IMR-90 (cell line): ENCODE results near the gene JMJD7. TPM values are rescaled to one million over a fixed set of nuclear protein-coding genes. Genes with fewer than 3 reads are reported as not detected.

Experiments used
- ATAC-seq: fragments of 200-7000 bp; cut with Tn5 transposase; 2 replicates; pipeline ENCODE4 v1.9.1; 2020; ENCODE audit warnings: low read depth, mild to moderate bottlenecking, moderate library complexity
- BruUV-seq: library from RNA; stranded (reverse); fragments of 400-500 nt; replicated peaks from 2 replicates; lab custom pipeline; 2021; lab: Mats Ljungman, UMichigan
- CTCF ChIA-PET: fragments of 300-600 bp; formaldehyde crosslinking; extraction: SDS; loops from one replicate; lab custom pipeline; 2021; ENCODE audit warnings: antibody characterized with exemption; lab: Yijun Ruan, JAX
- POLR2A ChIA-PET: fragments of 300-600 bp; sonication (Branson Sonifier 250); formaldehyde crosslinking; loops from one replicate; lab custom pipeline; 2022; ENCODE audit warnings: antibody characterized with exemption; ENCODE audit not compliant: unreplicated experiment; lab: Charles Lee
- DNase-seq: peaks from one replicate; pipeline ENCODE4 v3.0.0; 2013
- H2AFZ ChIP-seq: replicated peaks from 2 replicates; pipeline ENCODE3; 2013; ENCODE audit warnings: low read length, mild to moderate bottlenecking; ENCODE audit not compliant: poor library complexity
- H2AK5ac ChIP-seq: 2 replicates; pipeline ENCODE4 v1.6.1; 2013; ENCODE audit warnings: low read depth, low read length, inconsistent platforms
- H2AK9ac ChIP-seq: replicated peaks from 2 replicates; pipeline ENCODE3; 2013; ENCODE audit warnings: mild to moderate bottlenecking, low read depth, low read length, moderate library complexity; ENCODE audit not compliant: poor library complexity
- H2BK120ac ChIP-seq: 2 replicates; pipeline ENCODE4 v1.6.1; 2013; ENCODE audit warnings: low read depth, low read length, inconsistent platforms
- H2BK15ac ChIP-seq: 3 replicates; pipeline ENCODE4 v1.6.1; 2013; ENCODE audit warnings: low read depth, low read length, inconsistent platforms
- H2BK20ac ChIP-seq: 2 replicates; pipeline ENCODE4 v1.6.1; 2013; ENCODE audit warnings: low read depth, mild to moderate bottlenecking, inconsistent platforms, low read length, moderate library complexity
- H2BK5ac ChIP-seq: 2 replicates; pipeline ENCODE4 v1.6.1; 2013; ENCODE audit warnings: mild to moderate bottlenecking, low read depth, low read length, inconsistent platforms; ENCODE audit not compliant: poor library complexity, severe bottlenecking
- H3K14ac ChIP-seq: replicated peaks from 2 replicates; pipeline ENCODE4 v1.6.1; 2013; ENCODE audit warnings: low read depth, low read length, inconsistent platforms
- H3K18ac ChIP-seq: 2 replicates; pipeline ENCODE4 v1.6.1; 2013; ENCODE audit warnings: low read depth, low read length, control low read depth
- H3K23ac ChIP-seq: 2 replicates; pipeline ENCODE4 v1.6.1; 2013; ENCODE audit warnings: low read depth, low read length, inconsistent platforms
- H3K27ac ChIP-seq: 2 replicates; pipeline ENCODE4 v1.5.1; 2013; ENCODE audit warnings: mild to moderate bottlenecking, control low read depth, low read length; ENCODE audit not compliant: insufficient read depth
- H3K27me3 ChIP-seq: 2 replicates; pipeline ENCODE4 v1.6.1; 2013; ENCODE audit warnings: low read length; ENCODE audit not compliant: control insufficient read depth, insufficient read depth
- H3K36me3 ChIP-seq: 2 replicates; pipeline ENCODE4 v1.6.1; 2013; ENCODE audit warnings: low read length, mixed read lengths; ENCODE audit not compliant: control insufficient read depth, insufficient read depth
- H3K4ac ChIP-seq: 2 replicates; pipeline ENCODE4 v1.6.1; 2013; ENCODE audit warnings: low read depth, low read length, inconsistent platforms
- H3K4me1 ChIP-seq: 2 replicates; pipeline ENCODE4 v1.6.1; 2013; ENCODE audit warnings: low read length, mixed read lengths; ENCODE audit not compliant: control insufficient read depth, insufficient read depth
- H3K4me2 ChIP-seq: 2 replicates; pipeline ENCODE4 v1.6.1; 2013; ENCODE audit warnings: low read depth, mild to moderate bottlenecking, control low read depth, low read length, moderate library complexity
- H3K4me3 ChIP-seq: 2 replicates; pipeline ENCODE4 v1.5.1; 2013; ENCODE audit warnings: low read depth, mild to moderate bottlenecking, control low read depth, low read length, moderate library complexity; ENCODE audit not compliant: insufficient read depth
- H3K56ac ChIP-seq: 2 replicates; pipeline ENCODE4 v1.6.1; 2013; ENCODE audit warnings: low read length, inconsistent platforms; ENCODE audit not compliant: insufficient read depth; ENCODE audit errors: extremely low read depth
- H3K79me1 ChIP-seq, 2 experiments: 2 replicates each; pipeline ENCODE4 v1.6.1; 2013; ENCODE audit warnings: low read length in 2 of 2, inconsistent platforms in 1 of 2, low read depth in 1 of 2
- H3K9ac ChIP-seq: 2 replicates; pipeline ENCODE4 v1.6.1; 2013; ENCODE audit warnings: low read depth, low read length, control low read depth
- H3K9me1 ChIP-seq: 2 replicates; pipeline ENCODE4 v1.6.1; 2013; ENCODE audit warnings: low read length, inconsistent platforms; ENCODE audit not compliant: insufficient read depth
- H3K9me3 ChIP-seq: 2 replicates; pipeline ENCODE4 v1.6.1; 2013; ENCODE audit warnings: low read length; ENCODE audit not compliant: control insufficient read depth, insufficient read depth
- H4K20me1 ChIP-seq: 2 replicates; pipeline ENCODE4 v1.6.1; 2013; ENCODE audit warnings: low read length, inconsistent platforms; ENCODE audit not compliant: insufficient read depth
- H4K5ac ChIP-seq: 2 replicates; pipeline ENCODE4 v1.6.1; 2013; ENCODE audit warnings: mild to moderate bottlenecking, low read depth, low read length, control low read depth
- H4K8ac ChIP-seq, 2 experiments: 2 replicates each; pipeline ENCODE4 v1.6.1; 2013; ENCODE audit warnings: low read depth in 2 of 2, low read length in 2 of 2, control low read depth in 1 of 2, inconsistent platforms in 1 of 2
- H4K91ac ChIP-seq: 2 replicates; pipeline ENCODE4 v1.6.1; 2013; ENCODE audit warnings: low read depth, low read length, inconsistent platforms; ENCODE audit not compliant: insufficient read depth
- BHLHE40 ChIP-seq: fragments of 150-350 bp; IDR thresholded peaks from 2 replicates; pipeline ENCODE4 v1.6.1; 2016; ENCODE audit warnings: mild to moderate bottlenecking, low read depth, low read length
- CEBPB ChIP-seq: IDR thresholded peaks from 2 replicates; pipeline ENCODE4 v1.6.1; 2012; ENCODE audit warnings: low read depth, low read length, improper control_type of control experiment
- CHD1 ChIP-seq: IDR thresholded peaks from 2 replicates; pipeline ENCODE4 v1.6.1; 2012; ENCODE audit warnings: low read depth, low read length, improper control_type of control experiment
- FOS ChIP-seq: fragments of 150-350 bp; IDR thresholded peaks from 2 replicates; pipeline ENCODE4 v1.6.1; 2016; ENCODE audit warnings: low read depth, low read length
- MAFK ChIP-seq: IDR thresholded peaks from 2 replicates; pipeline ENCODE4 v1.6.1; 2012; ENCODE audit warnings: low read depth, low read length, improper control_type of control experiment
- MAZ ChIP-seq: IDR thresholded peaks from 2 replicates; pipeline ENCODE4 v1.6.1; 2012; ENCODE audit warnings: low read depth, mild to moderate bottlenecking, low read length, improper control_type of control experiment, moderate library complexity, borderline replicate concordance
- MXI1 ChIP-seq: IDR thresholded peaks from 2 replicates; pipeline ENCODE4 v1.6.1; 2012; ENCODE audit warnings: low read depth, mild to moderate bottlenecking, low read length, moderate library complexity, borderline replicate concordance
- POLR2A ChIP-seq: IDR thresholded peaks from 2 replicates; pipeline ENCODE4 v1.6.1; 2012; ENCODE audit warnings: mild to moderate bottlenecking, low read depth, low read length
- RAD21 ChIP-seq: IDR thresholded peaks from 2 replicates; pipeline ENCODE4 v1.6.1; 2012; ENCODE audit warnings: low read length, improper control_type of control experiment
- RCOR1 ChIP-seq: IDR thresholded peaks from 2 replicates; pipeline ENCODE4 v1.6.1; 2012; ENCODE audit warnings: mild to moderate bottlenecking, low read length, improper control_type of control experiment; ENCODE audit not compliant: insufficient replicate concordance
- RFX5 ChIP-seq: IDR thresholded peaks from 2 replicates; pipeline ENCODE4 v1.8.0; 2012; ENCODE audit warnings: low read depth, mild to moderate bottlenecking, low read length, moderate library complexity
- SMC3 ChIP-seq: fragments of 150-350 bp; IDR thresholded peaks from 2 replicates; pipeline ENCODE4 v1.6.1; 2016; ENCODE audit warnings: low read depth, mild to moderate bottlenecking, antibody characterized with exemption, low read length, moderate library complexity
- WGBS, 2 experiments: methylation state at CpG; one replicate each; pipeline versions ENCODE4 v1.1.5 to v1.1.7; 2013; ENCODE audit warnings: missing lambda C conversion rate in 2 of 2; ENCODE audit not compliant: insufficient read length in 1 of 2; ENCODE audit errors: extremely low coverage in 2 of 2; 5-methylcytosine and 5-hydroxymethylcytosine counted together
- dilution Hi-C: fragments of 300-500 bp; cut with HindIII; formaldehyde crosslinking; loops from one replicate; pipeline ENCODE4 v1.14.3; 2018; ENCODE audit warnings: low sequenced_read_pairs; ENCODE audit not compliant: unreplicated experiment
- in situ Hi-C: fragments of 300-500 bp; cut with MboI; formaldehyde crosslinking; loops from 3 replicates; pipeline ENCODE4 v1.14.3; 2019; ENCODE audit warnings: low sequenced_read_pairs, inconsistent platforms, mixed read lengths
- intact Hi-C: fragments of 100-400 bp; cut with micrococcal nuclease; formaldehyde crosslinking; loops from 2 replicates; pipeline ENCODE4 v1.10.0; 2022
- polyA plus RNA-seq, 3 experiments: library from polyadenylated mRNA; depleted of rRNA; stranded (reverse); fragments of >200 nt; gene quantifications; 2 replicates each; pipeline ENCODE4 v1.2.3, GENCODE V29; 2012; ENCODE audit warnings: low replicate concordance in 1 of 3
- total RNA-seq: library from RNA; depleted of rRNA; stranded (reverse); fragments of >200 nt; gene quantifications from 2 replicates; pipeline ENCODE4 v1.2.3, GENCODE V29; 2012
- TF ChIP-seq, protein P1 (sequence below): fragments of 150-350 bp; IDR thresholded peaks from 2 replicates; pipeline ENCODE4 v1.6.1; 2017; ENCODE audit warnings: mild to moderate bottlenecking, antibody characterized with exemption, low read length, low read depth
- TF ChIP-seq, protein P2 (sequence below): fragments of 150-350 bp; IDR thresholded peaks from 2 replicates; pipeline ENCODE4 v1.6.1; 2016; ENCODE audit warnings: low read depth, mild to moderate bottlenecking, low read length, moderate library complexity, borderline replicate concordance

The JMJD7 gene
- total and polyA plus RNA-seq, 2 of the 4 experiments (the other 2 are of a cell fraction), result 5.0 to 6.3 TPM

DNA sequence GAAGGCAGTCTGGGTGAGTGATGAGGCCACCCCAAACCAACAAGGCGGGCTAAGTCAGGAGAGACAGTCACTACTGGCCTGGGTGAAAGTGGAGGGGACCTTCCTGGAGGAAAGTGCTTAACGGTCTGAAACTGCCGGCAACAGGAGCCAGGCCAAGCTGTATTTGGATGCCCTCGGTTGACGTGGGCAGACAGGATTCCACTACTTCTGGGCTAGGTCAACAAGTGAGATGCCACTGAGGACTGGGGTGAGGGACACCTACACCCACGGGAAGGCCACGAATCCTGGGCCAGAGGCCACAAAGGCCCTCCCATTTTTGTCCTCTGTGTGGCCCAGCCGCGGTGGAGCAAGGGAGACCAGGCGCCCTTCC is 53.6 kb downstream of the JMJD7 start:
- Histone ChIP-seq H4K8ac (no peak overlapping the region), H2BK5ac (no peak overlapping the region), H3K4me2 (no peak overlapping the region), H2AK5ac (no peak overlapping the region), H3K27ac (no peak overlapping the region), H3K4ac (no peak overlapping the region), H3K36me3 (no peaks in the 10 kb centered on the region), H3K79me1 (no peaks in the 10 kb centered on the region), H3K9ac (no peak overlapping the region), H3K18ac (no peak overlapping the region), H3K4me1 (0 out of 2 replicates have a peak, but pooled peaks cover 2% of the 10 kb centered on the region), H2BK120ac (no peak overlapping the region), H2BK20ac (no peak overlapping the region), H2BK15ac (no peak overlapping the region), H3K56ac (no peak overlapping the region), H3K27me3 (peaks cover 33% of the 10 kb centered on the region), H4K91ac (no peak overlapping the region), H2AK9ac (peak overlapping the region; percentile 8), H4K5ac (no peak overlapping the region), H4K20me1 (peaks cover 9% of the 10 kb centered on the region; the same call in 1 of the 2 replicates), H3K9me1 (no peaks in the 10 kb centered on the region), H3K9me3 (no peaks in the 10 kb centered on the region), H3K4me3 (no peak overlapping the region), H2AFZ (peak overlapping the region; percentile 70), H3K14ac (no peak overlapping the region), H3K23ac (no peak overlapping the region)
- intact Hi-C loops (no loop called here), in situ Hi-C loops (no loop called here), dilution Hi-C loops (no loop called here)
- TF ChIP-seq MXI1, result no peak
- TF ChIP-seq BHLHE40, result no peak
- TF ChIP-seq RCOR1, result no peak
- no peak for TF ChIP-seq CHD1
- TF ChIP-seq, protein P1, sequence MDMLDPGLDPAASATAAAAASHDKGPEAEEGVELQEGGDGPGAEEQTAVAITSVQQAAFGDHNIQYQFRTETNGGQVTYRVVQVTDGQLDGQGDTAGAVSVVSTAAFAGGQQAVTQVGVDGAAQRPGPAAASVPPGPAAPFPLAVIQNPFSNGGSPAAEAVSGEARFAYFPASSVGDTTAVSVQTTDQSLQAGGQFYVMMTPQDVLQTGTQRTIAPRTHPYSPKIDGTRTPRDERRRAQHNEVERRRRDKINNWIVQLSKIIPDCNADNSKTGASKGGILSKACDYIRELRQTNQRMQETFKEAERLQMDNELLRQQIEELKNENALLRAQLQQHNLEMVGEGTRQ, result no peak
- TF ChIP-seq, protein P2, sequence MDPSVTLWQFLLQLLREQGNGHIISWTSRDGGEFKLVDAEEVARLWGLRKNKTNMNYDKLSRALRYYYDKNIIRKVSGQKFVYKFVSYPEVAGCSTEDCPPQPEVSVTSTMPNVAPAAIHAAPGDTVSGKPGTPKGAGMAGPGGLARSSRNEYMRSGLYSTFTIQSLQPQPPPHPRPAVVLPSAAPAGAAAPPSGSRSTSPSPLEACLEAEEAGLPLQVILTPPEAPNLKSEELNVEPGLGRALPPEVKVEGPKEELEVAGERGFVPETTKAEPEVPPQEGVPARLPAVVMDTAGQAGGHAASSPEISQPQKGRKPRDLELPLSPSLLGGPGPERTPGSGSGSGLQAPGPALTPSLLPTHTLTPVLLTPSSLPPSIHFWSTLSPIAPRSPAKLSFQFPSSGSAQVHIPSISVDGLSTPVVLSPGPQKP, result no peak
- no peak for TF ChIP-seq CEBPB
- TF ChIP-seq POLR2A, result no peak
- TF ChIP-seq RFX5, result no peak
- no peak for TF ChIP-seq MAZ
- no peak for TF ChIP-seq RAD21
- TF ChIP-seq FOS, result no peak
- TF ChIP-seq SMC3, result no peak
- TF ChIP-seq MAFK, result no peak
- WGBS, 2 experiments, result 40% methylated on average over 2 of the region's 10 CpGs; no CpG with 5 or more reads in 1 of the 2 experiments
- ChIA-PET CTCF (interaction anchor here (1.1 kb wide), 1 partner anchor 23 kb away, joined by 4 read pairs; no protein-coding TSS in a partner anchor), POLR2A (no interaction called here)
- DNase-seq (no peak), ATAC-seq (peak; percentile 18; the same call in 1 of the 2 replicates)
- no TSS peak for BruUV-seq
